BE2C (cell line): Measurements from ENCODE around the gene ABHD17C.

Experiments
- DNase-seq: peaks from one replicate; pipeline ENCODE4 v3.0.0-alpha.2; 2020
- H3K27me3 ChIP-seq: fragments of 250-450 bp; sonication (Bioruptor Pico); 2 replicates; pipeline ENCODE4 v1.5.1; 2020; ENCODE audit warnings: mild to moderate bottlenecking
- H3K36me3 ChIP-seq: fragments of 250-450 bp; sonication (Bioruptor Pico); 2 replicates; pipeline ENCODE4 v1.5.1; 2020; ENCODE audit warnings: mild to moderate bottlenecking
- H3K4me1 ChIP-seq: fragments of 250-450 bp; sonication (Bioruptor Pico); 2 replicates; pipeline ENCODE4 v1.5.1; 2020
- H3K4me3 ChIP-seq: 2 replicates; pipeline ENCODE4 v1.5.1; 2011; ENCODE audit warnings: low read depth, low read length
- H3K9me3 ChIP-seq: fragments of 250-450 bp; sonication (Bioruptor Pico); 2 replicates; pipeline ENCODE4 v1.5.1; 2020
- TF ChIP-seq, protein P1 (sequence below): IDR thresholded peaks from 2 replicates; pipeline ENCODE4 v1.5.1; 2012; ENCODE audit warnings: mild to moderate bottlenecking, low read depth, low read length

The ABHD17C gene

DNA sequence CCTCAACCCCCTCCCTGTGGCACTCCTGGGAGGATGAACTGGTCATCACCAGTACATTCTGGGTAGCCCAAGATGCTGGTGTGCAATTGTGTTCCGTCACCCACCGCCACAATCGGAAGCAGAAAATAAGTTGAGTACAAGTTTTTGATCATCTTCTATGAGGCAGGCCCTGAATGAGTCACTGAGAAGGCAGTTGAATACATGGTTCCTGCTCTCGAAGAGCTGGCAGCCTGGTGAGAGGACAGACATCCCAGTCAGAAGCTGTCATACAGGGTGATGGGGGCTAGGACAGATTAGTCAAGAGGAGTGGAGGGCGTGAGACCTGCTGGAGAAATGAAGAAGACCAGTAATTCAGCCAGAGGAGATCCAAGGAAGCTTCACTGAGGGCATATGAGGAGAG, 90.2 kb downstream of the ABHD17C start:
- DNase-seq, result no peak
- H3K36me3 ChIP-seq, result no peaks in the 10 kb centered on the region
- no peaks in the 10 kb centered on the region for H3K9me3 ChIP-seq
- no peak overlapping the region for H3K4me3 ChIP-seq
- TF ChIP-seq, protein P1, sequence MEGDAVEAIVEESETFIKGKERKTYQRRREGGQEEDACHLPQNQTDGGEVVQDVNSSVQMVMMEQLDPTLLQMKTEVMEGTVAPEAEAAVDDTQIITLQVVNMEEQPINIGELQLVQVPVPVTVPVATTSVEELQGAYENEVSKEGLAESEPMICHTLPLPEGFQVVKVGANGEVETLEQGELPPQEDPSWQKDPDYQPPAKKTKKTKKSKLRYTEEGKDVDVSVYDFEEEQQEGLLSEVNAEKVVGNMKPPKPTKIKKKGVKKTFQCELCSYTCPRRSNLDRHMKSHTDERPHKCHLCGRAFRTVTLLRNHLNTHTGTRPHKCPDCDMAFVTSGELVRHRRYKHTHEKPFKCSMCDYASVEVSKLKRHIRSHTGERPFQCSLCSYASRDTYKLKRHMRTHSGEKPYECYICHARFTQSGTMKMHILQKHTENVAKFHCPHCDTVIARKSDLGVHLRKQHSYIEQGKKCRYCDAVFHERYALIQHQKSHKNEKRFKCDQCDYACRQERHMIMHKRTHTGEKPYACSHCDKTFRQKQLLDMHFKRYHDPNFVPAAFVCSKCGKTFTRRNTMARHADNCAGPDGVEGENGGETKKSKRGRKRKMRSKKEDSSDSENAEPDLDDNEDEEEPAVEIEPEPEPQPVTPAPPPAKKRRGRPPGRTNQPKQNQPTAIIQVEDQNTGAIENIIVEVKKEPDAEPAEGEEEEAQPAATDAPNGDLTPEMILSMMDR, result no peak
- H3K4me1 ChIP-seq, result no peaks in the 10 kb centered on the region
- peaks cover 18% of the 10 kb centered on the region for H3K27me3 ChIP-seq

DNA sequence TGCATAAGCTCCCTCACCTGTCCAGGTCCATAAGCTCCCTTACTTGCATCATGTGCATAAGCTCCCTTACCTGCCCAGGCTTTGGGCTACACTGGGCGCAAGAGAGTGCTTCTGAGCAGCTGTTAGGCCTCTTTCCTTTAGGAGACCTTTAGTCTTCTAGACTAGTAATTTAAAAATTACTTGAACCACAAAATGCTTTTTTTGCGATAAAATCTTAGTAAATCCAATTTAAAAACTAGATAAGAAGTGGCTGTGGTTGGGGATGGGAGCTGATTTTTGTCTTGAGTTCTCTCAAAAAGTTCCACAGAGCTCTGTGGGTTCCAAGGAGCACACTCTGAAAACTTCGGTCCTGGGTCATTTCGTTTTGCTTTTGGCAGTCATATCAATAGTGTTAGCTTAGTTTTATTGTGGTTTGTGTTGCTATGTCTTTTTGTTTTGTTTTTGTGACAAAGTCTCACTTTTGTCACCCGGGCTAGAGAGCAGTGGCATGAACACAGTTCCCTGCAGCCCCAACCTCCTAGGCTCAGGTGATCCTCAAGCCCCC, 90.8 kb downstream of the ABHD17C start:
- TF ChIP-seq, protein P1, result no peak
- no peaks in the 10 kb centered on the region for H3K4me1 ChIP-seq
- H3K36me3 ChIP-seq, result no peaks in the 10 kb centered on the region
- peaks cover 13% of the 10 kb centered on the region for H3K27me3 ChIP-seq
- DNase-seq, result no peak
- no peaks in the 10 kb centered on the region for H3K9me3 ChIP-seq
- no peak overlapping the region for H3K4me3 ChIP-seq

DNA sequence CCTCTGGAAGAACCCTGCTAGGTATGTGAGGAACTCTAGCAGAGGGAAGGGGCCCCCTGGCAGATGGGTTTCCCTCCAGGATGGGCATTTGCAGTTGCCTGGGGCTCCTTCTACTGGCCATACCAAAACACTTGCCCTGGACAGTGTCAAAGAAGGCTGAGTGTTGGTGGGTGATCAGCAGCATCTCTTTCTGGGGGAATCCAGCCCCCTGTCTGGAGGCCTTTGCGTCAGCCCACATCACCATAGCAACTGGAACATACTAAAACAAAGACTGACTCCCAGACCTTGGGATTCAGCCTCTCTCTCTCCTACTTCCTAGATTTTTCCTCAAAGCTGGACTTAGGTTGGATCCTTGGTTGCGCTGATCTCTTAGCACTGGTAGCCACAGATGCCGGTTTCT, 92.2 kb downstream of the ABHD17C start:
- Histone ChIP-seq H3K4me1 (no peaks in the 10 kb centered on the region), H3K36me3 (no peaks in the 10 kb centered on the region), H3K4me3 (no peak overlapping the region), H3K27me3 (no peaks in the 10 kb centered on the region; the same call in 1 of the 2 replicates), H3K9me3 (no peaks in the 10 kb centered on the region)
- DNase-seq, result no peak
- TF ChIP-seq, protein P1, result no peak

DNA sequence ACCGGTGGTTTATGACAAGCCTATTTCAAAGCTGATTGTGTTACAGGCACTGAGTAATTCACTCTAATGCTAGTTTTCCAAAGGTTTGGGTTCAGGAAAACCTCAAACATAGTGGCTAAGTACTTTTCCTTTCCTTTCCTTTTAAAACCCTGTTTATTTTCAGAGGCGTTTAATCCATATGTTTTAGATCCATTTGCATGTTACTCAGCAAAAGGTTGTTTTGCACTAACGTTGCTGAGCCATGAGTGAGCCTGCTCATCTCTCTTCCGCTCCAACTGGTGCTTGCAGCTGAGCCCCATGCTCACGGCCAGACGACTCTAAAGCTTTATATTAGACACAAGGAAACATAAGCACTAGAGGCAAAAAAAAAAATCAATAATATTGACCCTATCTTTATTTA, 93.4 kb downstream of the ABHD17C start:
- TF ChIP-seq, protein P1, result no peak
- Histone ChIP-seq H3K36me3 (no peaks in the 10 kb centered on the region), H3K4me3 (no peak overlapping the region), H3K4me1 (no peaks in the 10 kb centered on the region), H3K9me3 (no peaks in the 10 kb centered on the region), H3K27me3 (no peaks in the 10 kb centered on the region)
- DNase-seq, result no peak

DNA sequence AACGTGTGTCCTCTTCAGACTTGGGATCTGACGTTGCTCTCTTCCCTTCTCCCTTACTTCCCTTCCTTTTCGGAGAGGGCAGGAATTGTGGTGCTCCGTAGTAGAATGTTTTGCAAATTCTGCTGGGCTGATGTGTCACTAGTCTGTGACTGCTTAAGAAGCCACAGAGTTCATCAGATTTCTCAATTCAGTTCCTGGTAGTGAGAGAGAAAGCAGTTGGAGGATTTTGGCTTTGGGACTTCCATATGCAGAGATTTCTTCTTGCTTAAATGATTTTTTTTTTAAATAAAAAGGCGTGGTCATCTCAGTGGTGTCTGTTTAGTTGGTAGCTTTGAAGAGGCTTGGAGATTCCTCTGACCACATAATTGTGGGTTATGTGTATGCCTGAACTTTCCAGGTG, 94.2 kb downstream of the ABHD17C start:
- TF ChIP-seq, protein P1, result no peak
- Histone ChIP-seq H3K4me1 (no peaks in the 10 kb centered on the region), H3K9me3 (no peaks in the 10 kb centered on the region), H3K36me3 (no peaks in the 10 kb centered on the region), H3K4me3 (no peak overlapping the region), H3K27me3 (no peaks in the 10 kb centered on the region)
- DNase-seq, result no peak

DNA sequence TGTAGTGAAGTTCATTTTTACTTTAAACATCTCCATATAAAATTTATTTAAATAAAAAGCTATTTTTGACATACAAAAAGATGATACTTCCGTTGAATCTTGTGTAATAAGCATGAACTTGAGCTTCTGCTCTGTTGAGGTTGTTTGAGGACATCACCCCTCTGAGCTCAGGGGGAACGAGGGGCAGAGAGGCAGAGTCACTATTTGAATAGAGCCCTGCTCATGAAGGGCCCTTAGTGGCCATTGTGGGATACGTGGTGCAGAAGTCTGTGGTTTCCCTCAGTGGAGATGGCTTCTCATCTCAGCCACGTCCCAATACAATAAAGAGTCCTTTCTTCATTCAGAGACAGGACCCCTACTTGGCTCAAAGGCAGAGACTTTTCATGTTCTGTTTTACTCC, 94.7 kb downstream of the ABHD17C start:
- H3K36me3 ChIP-seq, result no peaks in the 10 kb centered on the region
- TF ChIP-seq, protein P1, result no peak
- DNase-seq, result no peak

More for the DNA sequence above, 94.7 kb downstream of the ABHD17C start:
- H3K27me3 ChIP-seq, result no peaks in the 10 kb centered on the region
- H3K4me3 ChIP-seq, result no peak overlapping the region
- no peaks in the 10 kb centered on the region for H3K9me3 ChIP-seq
- H3K4me1 ChIP-seq, result no peaks in the 10 kb centered on the region
